ENCODE measurements around the gene UGT1A6.
"Not testable (repeated sequence)": the region's sequence is repeated elsewhere in the genome, so short reads cannot be mapped to it uniquely, and the experiment has no call there.

DNA sequence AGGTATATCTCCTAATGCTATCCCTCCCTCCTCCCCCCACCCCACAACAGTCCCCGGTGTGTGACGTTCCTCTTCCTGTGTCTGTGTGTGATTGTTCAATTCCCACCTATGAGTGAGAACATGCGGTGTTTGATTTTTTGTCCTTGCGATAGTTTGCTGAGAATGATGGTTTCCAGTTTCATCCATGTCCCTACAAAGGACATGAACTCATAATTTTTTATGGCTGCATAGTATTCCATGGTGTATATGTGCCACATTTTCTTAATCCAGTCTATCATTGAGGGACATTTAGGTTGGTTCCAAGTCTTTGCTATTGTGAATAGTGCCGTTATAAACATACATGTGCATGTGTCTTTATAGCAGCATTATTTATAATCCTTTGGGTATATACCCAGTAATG, 8.2 kb downstream of the UGT1A6 start:
- TF ChIP-seq POLR2AphosphoS5, EP300 (IDR thresholded peaks at IDR 0.05): not testable (repeated sequence)
- TF ChIP-seq, protein P1, sequence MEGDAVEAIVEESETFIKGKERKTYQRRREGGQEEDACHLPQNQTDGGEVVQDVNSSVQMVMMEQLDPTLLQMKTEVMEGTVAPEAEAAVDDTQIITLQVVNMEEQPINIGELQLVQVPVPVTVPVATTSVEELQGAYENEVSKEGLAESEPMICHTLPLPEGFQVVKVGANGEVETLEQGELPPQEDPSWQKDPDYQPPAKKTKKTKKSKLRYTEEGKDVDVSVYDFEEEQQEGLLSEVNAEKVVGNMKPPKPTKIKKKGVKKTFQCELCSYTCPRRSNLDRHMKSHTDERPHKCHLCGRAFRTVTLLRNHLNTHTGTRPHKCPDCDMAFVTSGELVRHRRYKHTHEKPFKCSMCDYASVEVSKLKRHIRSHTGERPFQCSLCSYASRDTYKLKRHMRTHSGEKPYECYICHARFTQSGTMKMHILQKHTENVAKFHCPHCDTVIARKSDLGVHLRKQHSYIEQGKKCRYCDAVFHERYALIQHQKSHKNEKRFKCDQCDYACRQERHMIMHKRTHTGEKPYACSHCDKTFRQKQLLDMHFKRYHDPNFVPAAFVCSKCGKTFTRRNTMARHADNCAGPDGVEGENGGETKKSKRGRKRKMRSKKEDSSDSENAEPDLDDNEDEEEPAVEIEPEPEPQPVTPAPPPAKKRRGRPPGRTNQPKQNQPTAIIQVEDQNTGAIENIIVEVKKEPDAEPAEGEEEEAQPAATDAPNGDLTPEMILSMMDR (IDR thresholded peaks at IDR 0.05), result not testable (repeated sequence)
